HG03378 (cell line): ENCODE results near the gene KRTAP1-1.
"Not testable (repeated sequence)": the region's sequence is repeated elsewhere in the genome, so short reads cannot be mapped to it uniquely, and the experiment has no call there.

Source experiments
- ATAC-seq: cut with Tn5 transposase; IDR thresholded peaks from one replicate; pipeline ENCODE4 v1.9.1; 2021; ENCODE audit warnings: mild to moderate bottlenecking, moderate library complexity; ENCODE audit not compliant: unreplicated experiment

The KRTAP1-1 gene

DNA sequence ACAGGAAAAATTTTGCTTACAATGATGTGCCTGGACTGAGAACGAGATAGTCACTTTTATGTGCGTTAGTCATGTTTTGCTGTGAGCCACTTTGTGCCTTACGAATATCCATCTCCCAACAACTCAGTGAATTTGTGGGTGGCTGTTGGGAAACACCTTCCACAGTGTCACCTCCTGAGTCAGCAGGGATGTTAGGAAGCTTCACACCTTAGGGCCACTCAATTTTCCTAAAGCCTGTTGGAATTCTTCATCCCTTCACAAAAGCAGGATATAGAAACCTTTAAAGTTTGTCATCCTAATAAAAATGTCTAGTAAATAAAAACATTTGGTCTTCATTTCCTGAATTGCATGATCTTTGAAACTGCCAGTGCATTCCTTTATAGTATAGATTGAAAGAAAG is 28.1 kb downstream of the KRTAP1-1 start:
- ATAC-seq: no peak

DNA sequence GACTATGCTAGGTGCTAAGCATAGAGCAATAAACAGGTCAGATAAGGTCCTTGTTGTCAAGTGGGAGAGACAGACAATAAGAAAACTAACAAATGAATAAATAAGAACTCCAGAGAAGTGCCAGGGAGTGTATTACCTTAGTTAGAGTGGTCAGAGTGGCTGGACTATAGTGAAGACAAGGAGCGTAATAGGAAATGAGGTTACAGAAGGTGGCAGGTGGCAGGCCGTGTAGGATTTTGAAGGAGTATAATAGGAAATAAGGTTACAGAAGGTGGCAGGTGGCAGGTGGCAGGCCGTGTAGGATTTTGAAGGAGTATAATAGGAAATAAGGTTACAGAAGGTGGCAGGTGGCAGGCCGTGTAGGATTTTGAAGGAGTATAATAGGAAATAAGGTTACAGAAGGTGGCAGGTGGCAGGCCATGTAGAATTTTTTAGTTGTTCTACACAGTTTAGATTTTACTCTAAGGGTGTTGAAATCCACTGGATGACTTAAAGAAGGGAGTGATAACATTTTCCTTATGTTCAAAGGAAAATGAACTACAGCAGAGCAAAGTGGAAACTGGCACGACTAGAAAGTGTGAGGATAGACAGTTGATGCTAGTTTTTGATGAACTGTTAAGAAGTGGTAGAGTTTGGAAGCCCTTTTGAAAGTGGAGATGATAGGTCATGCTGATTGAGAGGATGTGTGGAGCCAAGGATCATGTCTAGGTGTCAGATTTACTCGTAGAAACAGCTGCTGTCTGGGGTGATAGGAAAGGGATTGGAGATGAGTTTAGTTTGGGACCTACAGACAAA is 28.7 kb downstream of the KRTAP1-1 start:
- ATAC-seq: no peak

DNA sequence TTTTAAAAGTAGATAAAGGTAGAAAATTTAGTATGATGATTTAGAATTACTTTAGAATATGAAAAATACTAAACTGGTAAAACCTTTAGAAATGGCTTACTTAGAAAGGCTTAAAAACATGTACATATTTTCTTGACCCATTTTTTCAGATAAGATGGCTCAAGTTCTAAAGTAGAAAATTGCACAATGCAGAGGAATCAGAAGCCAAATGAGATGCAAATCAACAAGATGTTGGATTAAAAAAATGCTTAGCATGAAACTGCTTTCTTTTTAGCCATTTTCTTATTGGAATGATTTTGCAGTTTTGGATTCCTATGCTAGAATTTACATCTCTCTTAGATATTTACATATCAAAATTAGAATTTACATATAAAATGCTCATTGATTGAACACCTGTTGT is 30.8 kb downstream of the KRTAP1-1 start:
- ATAC-seq: no peak

DNA sequence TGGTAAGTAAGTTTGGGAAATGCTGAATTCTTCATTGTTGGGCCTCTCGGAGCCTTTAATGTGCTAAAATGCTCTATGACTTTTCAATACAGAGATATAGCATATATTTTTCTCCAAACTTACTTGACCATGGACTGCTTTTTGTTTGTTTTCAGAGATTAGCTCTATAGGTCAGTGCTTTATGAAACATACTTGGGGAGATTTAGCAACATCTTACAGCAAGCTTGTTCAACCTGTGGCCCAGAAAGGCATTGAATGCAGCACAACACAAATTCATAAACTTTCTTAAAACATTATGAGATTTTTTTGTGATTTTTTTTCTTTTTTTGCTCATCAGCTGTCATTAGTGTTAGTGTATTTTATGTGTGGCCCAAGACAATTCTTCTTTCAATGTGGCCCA is 31.3 kb downstream of the KRTAP1-1 start:
- ATAC-seq: no peak

DNA sequence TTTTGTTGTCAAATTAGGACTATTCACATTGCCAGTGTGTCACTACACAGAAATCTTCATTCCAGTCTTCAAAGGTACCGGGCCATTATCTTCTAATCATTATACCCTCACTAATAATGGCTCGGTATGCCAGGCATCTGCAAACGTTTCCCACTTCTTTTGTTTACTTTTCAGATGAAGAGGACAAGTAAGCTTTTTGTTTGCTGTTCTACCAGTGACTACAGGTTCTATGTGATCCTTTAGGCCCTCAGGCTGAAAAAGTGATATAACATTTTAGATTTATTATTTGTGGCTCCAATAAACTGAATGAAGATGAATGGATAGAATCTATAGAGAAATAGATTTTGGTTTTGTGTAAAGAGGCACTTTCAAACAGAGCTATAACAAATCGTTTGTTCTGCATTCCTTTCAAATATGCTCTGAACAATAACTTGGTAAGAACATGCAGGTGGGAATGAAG is 31.9 kb downstream of the KRTAP1-1 start:
- no peak for ATAC-seq

DNA sequence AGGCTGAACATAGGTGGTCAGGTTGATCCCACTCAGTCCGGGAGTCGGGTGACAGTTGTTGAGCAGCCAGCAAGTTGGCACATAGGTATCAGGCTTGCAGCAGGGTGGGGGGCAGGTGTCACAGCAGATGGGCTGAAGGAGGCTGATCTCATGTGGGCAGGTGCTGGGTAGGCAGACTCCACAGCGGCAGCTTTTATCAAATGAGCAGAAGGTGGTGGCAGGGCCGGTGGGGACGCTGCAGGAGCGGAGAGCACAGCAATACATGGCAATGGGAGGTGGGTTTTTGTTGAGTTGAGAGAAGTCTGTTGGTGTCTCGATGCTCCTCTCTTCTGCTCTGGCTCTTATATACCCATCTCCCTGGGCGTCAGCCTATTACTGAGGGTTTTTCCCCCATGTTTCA is 32.4 kb downstream of the KRTAP1-1 start, which contains the start of gene KRTAP3-1:
Gene KRTAP3-1, minus strand, starts transcription at position 318 of the 400 bp plus-strand sequence. Its CDS starts 54 bp downstream, at position 264.
- no peak for ATAC-seq

DNA sequence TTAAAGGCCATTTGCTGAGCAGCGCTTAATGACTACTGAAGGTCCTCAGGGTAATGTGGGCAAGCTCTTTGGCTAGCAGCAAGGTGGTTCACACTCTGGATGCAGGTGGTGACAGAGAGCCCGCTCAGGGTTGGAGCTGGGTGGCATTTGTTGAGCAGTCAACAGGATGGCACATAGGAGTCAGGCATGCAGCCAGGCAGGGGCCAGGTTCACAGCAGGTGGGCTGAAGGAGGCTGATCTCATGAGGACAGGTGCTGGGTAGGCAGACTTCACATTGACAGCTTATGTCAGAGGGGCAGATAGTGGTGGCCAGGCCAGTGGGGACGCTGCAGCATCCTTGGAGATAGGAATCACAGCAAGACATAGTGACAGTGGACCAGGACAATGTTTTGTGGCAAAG is 36.9 kb downstream of the KRTAP1-1 start:
- ATAC-seq: no peak

DNA sequence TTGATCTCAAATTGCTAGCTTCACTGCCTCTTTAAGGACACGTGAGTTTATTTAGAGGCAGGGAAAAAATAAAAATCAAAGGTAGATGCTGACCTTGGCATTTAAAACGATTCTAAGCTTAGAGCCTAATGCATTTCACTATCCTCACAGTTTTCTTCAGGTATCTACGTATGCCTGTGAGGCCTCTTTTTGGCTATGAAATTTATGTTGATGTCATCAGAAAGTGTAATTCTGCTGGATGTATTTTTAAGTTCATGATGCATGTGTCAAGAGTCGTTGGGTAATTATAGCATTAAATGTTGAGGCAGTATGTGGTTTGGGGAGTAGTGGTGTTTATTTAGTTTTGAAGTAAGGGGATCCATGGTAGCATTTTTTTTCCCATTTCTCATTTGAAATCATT is 37.3 kb downstream of the KRTAP1-1 start:
- no peak for ATAC-seq

DNA sequence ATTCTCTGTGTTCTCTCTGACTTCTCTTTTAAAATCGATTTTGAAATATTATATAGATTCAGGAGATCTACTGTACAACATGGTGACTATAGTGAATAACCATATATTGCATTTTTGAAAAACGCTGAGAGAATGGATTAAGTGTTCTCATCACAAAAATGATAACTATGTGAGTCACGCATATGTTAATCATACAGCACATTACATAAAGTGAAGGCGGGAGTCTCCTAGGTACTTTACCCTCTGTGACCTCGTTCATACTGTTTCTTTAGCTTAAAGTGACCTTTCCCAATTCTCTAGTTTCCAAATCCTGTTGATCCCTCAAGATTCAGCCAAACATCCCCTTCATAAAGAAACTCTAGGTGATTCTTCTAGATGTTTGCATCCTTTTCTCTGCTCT is 38.4 kb downstream of the KRTAP1-1 start:
- no peak for ATAC-seq

DNA sequence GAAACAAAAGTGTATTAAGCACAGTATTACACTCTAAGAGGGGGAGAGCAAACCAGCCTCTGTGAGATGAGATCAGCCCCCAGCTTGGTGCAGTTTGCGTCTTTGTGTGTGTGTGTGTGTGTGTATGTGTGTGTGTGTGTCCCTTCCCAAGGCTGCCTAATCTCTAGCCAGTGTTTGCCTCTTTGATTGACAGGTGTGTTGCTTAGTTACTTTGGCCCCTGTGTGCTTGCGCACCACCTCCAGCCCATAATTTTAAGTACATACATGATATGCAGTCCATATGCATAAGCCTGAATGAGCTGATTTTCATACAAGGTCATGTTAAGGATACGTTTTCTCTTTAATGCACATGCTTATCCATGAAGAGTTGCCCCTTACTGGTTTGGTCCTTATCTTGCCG is 39.5 kb downstream of the KRTAP1-1 start:
- no peak for ATAC-seq

DNA sequence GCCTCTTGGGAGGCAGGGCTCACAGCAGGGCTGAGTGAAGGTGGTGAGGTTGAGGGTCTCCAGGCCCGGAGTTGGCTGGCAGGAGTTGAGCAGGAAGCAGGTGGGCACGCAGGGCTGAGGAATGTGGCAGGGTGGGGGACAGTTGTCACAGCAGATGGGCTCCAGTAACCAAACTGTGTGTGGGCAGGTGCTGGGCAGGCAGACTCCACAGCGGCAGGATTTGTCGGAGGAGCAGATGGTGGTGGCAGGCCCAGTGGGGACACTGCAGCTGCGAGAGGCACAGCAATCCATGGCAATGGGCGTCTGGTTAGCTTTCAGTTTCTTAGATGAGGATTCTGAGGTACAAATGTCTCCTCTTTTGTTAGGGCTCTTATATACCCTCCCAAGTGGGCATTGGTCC is 41.7 kb downstream of the KRTAP1-1 start, which contains the start of gene KRTAP3-2:
Gene KRTAP3-2, minus strand, starts transcription at position 344 of the 400 bp plus-strand sequence. Its CDS starts 53 bp downstream, at position 291.
- ATAC-seq: not testable (repeated sequence)

DNA sequence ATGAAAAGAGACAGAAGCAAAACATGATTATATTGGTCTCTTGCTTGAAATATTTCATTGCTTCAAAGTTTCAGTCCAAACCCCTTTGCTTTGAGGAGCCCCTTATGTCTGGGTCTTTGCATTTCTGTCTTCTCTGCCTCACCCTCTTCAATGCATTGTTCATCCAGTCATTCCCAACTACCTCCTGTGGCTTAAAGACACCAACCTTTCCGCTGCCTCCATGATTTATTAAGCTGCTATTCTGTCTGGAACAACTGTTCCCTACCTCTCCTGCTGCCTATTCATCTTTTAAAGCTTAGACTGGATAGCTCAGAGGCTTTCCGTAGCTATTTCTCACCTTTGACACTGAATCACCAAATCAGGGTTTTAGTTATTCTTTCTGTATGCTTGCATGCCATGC is 43.9 kb downstream of the KRTAP1-1 start:
- no peak for ATAC-seq

DNA sequence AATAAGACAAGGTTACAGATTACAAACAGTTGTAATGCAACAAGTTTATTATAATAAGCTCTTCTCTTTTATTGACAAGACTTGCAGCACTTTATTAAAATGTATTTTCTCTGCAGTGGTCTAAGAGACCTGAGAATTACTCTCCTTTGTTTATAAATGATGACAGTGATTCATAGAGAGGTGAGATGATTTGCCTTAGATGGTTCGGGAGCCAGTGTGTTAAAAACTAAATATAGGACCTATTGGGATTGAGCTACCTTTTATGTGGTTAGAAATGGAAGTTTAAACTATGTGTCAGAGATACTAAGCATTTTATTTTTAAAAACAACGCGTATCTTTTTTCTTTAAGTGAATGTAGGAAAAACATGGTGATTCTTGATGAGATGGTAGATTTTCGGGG is 44.4 kb downstream of the KRTAP1-1 start:
- ATAC-seq: no peak

DNA sequence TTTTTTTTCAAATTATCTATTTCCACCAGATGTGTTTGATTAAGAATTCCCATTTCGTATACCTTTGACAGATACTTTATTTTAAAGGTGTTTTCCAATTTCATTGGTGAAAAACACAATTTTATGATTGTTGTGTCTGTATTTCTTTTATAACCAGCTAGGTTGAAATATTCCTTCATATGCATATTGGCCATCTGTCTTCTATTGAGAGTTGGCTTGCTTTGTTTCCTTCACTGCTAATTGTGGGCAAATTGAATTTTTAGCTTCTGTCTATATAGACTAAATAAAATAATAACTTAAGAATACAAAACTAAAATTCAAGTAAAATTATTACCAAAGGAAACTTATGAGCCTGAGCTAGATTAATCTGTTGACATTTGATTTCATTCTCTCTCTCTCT is 46.1 kb downstream of the KRTAP1-1 start:
- ATAC-seq: no peak

DNA sequence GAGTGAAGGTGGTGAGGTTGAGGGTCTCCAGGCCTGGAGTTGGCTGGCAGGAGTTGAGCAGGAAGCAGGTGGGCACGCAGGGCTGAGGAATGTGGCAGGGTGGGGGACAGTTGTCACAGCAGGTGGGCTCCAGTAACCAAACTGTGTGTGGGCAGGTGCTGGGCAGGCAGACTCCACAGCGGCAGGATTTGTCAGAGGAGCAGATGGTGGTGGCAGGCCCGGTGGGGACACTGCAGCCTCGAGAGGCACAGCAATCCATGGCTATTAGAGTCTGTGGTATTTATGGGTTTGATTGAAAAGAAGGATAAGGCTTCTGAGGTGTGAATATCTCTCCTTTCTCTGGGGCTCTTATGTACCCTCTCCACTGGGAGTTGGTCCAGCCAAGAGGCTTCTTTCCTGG is 47.4 kb downstream of the KRTAP1-1 start, which contains the start of gene KRTAP3-3:
Gene KRTAP3-3, minus strand, starts transcription at position 326 of the 400 bp plus-strand sequence. Its CDS starts 67 bp downstream, at position 259.
- no peak for ATAC-seq

DNA sequence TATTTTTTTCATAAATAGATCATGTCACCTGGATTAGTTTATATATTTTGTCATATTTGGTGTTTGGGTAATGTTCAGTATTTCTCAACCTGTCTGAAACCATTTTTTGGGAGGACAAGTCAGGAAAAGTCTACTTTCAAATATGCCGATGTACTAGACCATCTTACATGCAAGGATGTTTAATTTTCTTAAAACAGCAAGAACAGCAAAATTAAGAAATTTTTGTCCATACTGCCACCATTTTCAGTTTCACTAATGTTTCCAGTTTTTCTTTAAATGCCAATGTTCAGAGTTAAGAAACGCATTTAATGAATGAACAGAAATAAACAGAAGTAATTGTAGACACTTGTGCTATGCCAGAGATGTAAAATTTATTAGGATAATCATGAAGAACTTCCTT is 48.2 kb downstream of the KRTAP1-1 start:
- ATAC-seq: no peak

DNA sequence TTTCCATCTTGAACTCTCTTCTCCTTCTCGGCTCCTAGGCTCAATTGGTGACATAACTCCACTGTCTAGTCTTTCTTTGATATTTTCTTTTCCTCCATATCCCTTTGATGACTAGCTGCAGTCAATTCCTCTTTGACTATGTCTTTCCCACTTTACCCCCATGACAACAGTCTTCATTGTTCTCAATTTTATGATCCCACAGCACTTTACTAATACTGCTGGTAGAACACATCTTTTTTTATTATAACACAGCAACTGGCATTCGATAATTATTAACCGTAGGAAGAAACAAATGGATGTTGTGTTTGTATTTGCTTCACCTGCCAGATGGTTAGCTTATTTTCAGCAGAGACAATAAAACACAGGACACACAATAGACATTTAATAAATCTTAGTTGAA is 48.6 kb downstream of the KRTAP1-1 start:
- ATAC-seq: no peak
